Gastroesophageal sphincter (tissue), 3 donors: Measurements from ENCODE around the gene LRRC25.

Source experiments
- CTCF ChIP-seq, 4 experiments: fragments of 200-600 bp in 2 of 4; fragments of 450-650 bp in 2 of 4; sonication (generic) in 1 of 4; IDR thresholded peaks; one replicate each; pipeline ENCODE4 v1.5.1; 2017 to 2019; ENCODE audit warnings: antibody characterized with exemption in 4 of 4, mild to moderate bottlenecking in 2 of 4, moderate library complexity in 2 of 4
- POLR2A ChIP-seq, 2 donors: fragments of 450-650 bp; IDR thresholded peaks; one replicate each; pipeline ENCODE4 v1.6.1; 2017; ENCODE audit warnings: antibody characterized with exemption in 2 of 2, mild to moderate bottlenecking in 2 of 2, moderate library complexity in 1 of 2
- POLR2AphosphoS5 ChIP-seq: sonication (generic); formaldehyde crosslinking; IDR thresholded peaks from one replicate; pipeline ENCODE4 v1.6.1; 2017; ENCODE audit warnings: antibody characterized with exemption

DNA sequence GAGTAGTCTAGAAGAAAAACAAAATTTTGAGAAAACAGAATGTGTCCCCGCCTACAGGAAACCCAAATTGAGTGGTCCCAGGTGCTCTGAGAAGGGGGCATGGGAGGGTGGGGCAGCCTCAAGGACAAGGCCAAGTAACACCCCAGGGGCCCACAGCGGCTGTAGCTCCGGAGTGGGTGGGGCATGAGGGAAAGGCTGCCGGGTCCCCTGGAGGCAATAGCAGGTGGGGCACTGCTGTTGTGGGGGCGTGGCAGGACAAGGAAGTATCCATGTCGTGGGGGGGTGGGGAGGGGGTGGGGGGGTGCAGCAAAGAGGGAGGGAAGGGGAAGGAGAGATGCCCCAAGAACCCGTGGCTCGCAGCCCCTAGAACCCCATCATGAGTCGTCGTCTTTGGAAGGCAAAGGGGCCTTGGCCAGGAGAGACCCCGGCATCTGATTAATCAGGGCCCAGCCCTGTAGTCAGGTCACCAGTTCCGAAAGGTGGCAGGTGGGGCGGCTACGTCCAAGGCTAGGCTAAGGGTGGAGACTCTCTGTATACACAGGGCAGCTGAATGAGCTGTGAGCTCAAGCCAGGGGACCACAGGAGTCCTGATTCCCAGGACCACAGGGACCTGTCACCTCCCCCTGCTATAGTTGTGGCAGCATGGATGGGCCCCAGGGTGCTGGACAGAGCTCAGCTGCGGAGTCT, 48.0 kb upstream of the LRRC25 start:
- TF ChIP-seq CTCF (IDR thresholded peaks at IDR 0.05) (no peak), POLR2A (IDR thresholded peaks at IDR 0.05) (no peak), POLR2AphosphoS5 (no peak)
